Measurements from ENCODE around the gene CPZ. TPM values are rescaled to one million over a fixed set of nuclear protein-coding genes. Genes with fewer than 3 reads are reported as not detected.
A peak's percentile ranks its signal among the peaks of the same experiment; 100 is the strongest.

Gene CPZ
- total and polyA plus RNA-seq, 2 experiments from 2014 or later: 24.6 to 37.3 TPM

DNA sequence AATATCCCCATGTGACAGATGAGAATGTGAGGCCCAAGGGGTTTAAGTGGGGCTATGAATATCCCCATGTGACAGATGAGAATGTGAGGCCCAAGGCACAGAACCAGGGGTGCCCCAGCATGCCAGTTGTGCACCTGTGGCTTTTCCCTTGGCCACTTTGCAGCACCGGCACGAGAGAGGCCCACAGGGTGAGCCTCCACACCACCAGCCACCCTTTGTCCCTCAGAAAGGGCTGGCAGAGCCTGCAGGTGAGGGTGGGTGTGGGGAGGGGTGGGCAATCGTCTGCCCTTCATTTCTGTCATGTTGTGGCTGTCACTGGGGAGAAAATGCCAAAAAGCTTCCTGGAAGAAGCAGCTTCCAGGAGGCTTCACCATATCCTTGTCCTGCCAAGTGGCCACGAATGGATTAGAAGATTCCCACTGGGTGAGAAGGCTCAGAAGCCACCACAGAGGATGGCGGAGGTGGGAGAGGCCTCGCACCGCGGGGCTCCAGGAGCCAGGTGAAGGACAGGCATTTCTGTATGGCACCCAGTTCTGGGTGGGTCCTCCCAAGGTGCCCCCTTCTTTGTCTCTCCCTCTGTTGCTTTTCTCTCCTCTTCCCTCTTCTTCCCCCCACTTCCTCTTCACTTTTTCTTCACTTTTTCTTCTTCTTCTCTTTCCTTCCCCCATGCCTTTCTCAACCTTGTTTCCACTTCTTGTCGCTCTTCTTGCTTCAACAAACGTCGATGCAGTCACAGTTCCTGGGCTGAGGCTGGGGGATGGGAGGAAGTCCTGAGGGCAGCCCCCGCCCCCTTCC lies 12.8 kb upstream of the CPZ start (continued):
- TF ChIP-seq, protein P1, sequence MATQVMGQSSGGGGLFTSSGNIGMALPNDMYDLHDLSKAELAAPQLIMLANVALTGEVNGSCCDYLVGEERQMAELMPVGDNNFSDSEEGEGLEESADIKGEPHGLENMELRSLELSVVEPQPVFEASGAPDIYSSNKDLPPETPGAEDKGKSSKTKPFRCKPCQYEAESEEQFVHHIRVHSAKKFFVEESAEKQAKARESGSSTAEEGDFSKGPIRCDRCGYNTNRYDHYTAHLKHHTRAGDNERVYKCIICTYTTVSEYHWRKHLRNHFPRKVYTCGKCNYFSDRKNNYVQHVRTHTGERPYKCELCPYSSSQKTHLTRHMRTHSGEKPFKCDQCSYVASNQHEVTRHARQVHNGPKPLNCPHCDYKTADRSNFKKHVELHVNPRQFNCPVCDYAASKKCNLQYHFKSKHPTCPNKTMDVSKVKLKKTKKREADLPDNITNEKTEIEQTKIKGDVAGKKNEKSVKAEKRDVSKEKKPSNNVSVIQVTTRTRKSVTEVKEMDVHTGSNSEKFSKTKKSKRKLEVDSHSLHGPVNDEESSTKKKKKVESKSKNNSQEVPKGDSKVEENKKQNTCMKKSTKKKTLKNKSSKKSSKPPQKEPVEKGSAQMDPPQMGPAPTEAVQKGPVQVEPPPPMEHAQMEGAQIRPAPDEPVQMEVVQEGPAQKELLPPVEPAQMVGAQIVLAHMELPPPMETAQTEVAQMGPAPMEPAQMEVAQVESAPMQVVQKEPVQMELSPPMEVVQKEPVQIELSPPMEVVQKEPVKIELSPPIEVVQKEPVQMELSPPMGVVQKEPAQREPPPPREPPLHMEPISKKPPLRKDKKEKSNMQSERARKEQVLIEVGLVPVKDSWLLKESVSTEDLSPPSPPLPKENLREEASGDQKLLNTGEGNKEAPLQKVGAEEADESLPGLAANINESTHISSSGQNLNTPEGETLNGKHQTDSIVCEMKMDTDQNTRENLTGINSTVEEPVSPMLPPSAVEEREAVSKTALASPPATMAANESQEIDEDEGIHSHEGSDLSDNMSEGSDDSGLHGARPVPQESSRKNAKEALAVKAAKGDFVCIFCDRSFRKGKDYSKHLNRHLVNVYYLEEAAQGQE (IDR thresholded peaks at IDR 0.05; ENCODE audit: unreplicated experiment): no peak
- TF ChIP-seq ZNF114 (CRISPR knock-in tag; IDR thresholded peaks at IDR 0.05) (no peak), NANOG (IDR thresholded peaks at IDR 0.05; ENCODE audit: borderline replicate concordance) (no peak), JUNB (IDR thresholded peaks at IDR 0.05; ENCODE audit: unreplicated experiment) (no peak)
- TF ChIP-seq, protein P2, sequence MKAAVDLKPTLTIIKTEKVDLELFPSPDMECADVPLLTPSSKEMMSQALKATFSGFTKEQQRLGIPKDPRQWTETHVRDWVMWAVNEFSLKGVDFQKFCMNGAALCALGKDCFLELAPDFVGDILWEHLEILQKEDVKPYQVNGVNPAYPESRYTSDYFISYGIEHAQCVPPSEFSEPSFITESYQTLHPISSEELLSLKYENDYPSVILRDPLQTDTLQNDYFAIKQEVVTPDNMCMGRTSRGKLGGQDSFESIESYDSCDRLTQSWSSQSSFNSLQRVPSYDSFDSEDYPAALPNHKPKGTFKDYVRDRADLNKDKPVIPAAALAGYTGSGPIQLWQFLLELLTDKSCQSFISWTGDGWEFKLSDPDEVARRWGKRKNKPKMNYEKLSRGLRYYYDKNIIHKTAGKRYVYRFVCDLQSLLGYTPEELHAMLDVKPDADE (IDR thresholded peaks at IDR 0.05): no peak

DNA sequence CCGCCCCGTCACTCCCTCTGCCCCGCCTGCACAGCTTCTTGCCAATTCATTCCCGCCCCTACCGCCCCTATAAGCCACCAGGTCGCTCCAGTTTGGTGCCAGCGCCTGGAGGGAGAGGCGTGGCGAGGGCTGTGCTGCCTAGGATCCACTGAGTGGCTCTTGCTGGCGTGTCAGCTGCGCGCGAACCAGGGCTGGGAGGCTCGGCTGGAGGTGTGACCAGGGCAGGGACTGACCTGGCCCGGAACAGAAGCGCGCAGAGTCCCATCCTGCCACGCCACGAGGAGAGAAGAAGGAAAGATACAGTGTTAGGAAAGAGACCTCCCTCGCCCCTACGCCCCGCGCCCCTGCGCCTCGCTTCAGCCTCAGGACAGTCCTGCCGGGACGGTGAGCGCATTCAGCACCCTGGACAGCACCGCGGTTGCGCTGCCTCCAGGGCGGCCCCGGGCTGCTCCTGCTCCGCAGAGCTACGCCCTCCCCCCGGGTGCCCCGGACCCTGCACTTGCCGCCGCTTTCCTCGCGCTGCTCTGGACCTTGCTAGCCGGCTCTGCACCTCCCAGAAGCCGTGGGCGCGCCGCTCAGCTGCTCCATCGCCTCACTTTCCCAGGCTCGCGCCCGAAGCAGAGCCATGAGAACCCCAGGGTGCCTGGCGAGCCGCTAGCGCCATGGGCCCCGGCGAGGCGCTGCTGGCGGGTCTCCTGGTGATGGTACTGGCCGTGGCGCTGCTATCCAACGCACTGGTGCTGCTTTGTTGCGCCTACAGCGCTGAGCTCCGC lies 12.1 kb upstream of the CPZ start, which contains the start of gene GPR78:
GPR78 (plus strand) TSS at position 72 of the 773 bp plus-strand sequence; CDS start at position 663, 591 bp downstream.
- DNase-seq (ENCODE audit: low spot score) (peak; percentile 95), ATAC-seq (peak; percentile 91)
- Histone ChIP-seq H3K27me3 (ENCODE audit: insufficient read depth) (peaks cover 13% of the 10 kb centered on the region), H3K79me2 (replicated peaks; ENCODE audit: insufficient read depth) (no peaks in the 10 kb centered on the region), H3K4me1 (ENCODE audit: insufficient read depth) (peaks cover 16% of the 10 kb centered on the region; the same call in 1 of the 2 replicates), H3K27ac (ENCODE audit: low read depth) (no peak within 1 kb of the TSS), H3K4me2 (peak within 1 kb of the TSS; percentile 89), H3K4me3 (peak within 1 kb of the TSS; percentile 65), H3K9me2 (ENCODE audit: insufficient read depth) (no peaks in the 10 kb centered on the region), H3F3A (replicated peaks; ENCODE audit: low read depth) (0 out of 2 replicates have a peak, but pooled peaks cover 2% of the 10 kb centered on the region), H2AFZ (peak within 1 kb of the TSS; percentile 69), H3K36me3 (ENCODE audit: insufficient read depth) (no peaks in the 10 kb centered on the region), H4K20me1 (replicated peaks; ENCODE audit: insufficient read depth) (no peaks in the 10 kb centered on the region)
- H3K4me3 Mint-ChIP-seq: peak within 1 kb of the TSS; percentile 65
- H3K4me1 Mint-ChIP-seq: peaks cover 39% of the 10 kb centered on the region
- H3K27me3 Mint-ChIP-seq (ENCODE audit: insufficient read depth, low read depth, poor library complexity): peaks cover 37% of the 10 kb centered on the region
- no peak within 1 kb of the TSS for H3K27ac Mint-ChIP-seq
- H3K36me3 Mint-ChIP-seq (ENCODE audit: low read depth): no peaks in the 10 kb centered on the region
- no peaks in the 10 kb centered on the region for H3K9me3 Mint-ChIP-seq
- no peak for TF ChIP-seq EZH2 (IDR thresholded peaks at IDR 0.05; ENCODE audit: low read depth, unreplicated experiment)
- TF ChIP-seq, protein P1 (IDR thresholded peaks at IDR 0.05; ENCODE audit: unreplicated experiment): peak; percentile 91
- no peak for TF ChIP-seq ZNF331 (CRISPR knock-in tag; IDR thresholded peaks at IDR 0.05; ENCODE audit: low read depth)
- TF ChIP-seq POLR2AphosphoS5 (IDR thresholded peaks at IDR 0.05; ENCODE audit: low read depth): no peak
- TF ChIP-seq ZNF114 (CRISPR knock-in tag; IDR thresholded peaks at IDR 0.05): no peak

All from GM23338 (cell line).